GM19240 (cell line): ENCODE results near the gene SERF2.
A peak's percentile ranks its signal among the peaks of the same experiment; 100 is the strongest.
"Not testable (repeated sequence)": the region's sequence is repeated elsewhere in the genome, so short reads cannot be mapped to it uniquely, and the experiment has no call there.

Experiments
- DNase-seq: peaks from one replicate; pipeline ENCODE4 v3.0.0; 2011; ENCODE audit warnings: low spot score; ENCODE audit not compliant: insufficient read length

Gene SERF2

DNA sequence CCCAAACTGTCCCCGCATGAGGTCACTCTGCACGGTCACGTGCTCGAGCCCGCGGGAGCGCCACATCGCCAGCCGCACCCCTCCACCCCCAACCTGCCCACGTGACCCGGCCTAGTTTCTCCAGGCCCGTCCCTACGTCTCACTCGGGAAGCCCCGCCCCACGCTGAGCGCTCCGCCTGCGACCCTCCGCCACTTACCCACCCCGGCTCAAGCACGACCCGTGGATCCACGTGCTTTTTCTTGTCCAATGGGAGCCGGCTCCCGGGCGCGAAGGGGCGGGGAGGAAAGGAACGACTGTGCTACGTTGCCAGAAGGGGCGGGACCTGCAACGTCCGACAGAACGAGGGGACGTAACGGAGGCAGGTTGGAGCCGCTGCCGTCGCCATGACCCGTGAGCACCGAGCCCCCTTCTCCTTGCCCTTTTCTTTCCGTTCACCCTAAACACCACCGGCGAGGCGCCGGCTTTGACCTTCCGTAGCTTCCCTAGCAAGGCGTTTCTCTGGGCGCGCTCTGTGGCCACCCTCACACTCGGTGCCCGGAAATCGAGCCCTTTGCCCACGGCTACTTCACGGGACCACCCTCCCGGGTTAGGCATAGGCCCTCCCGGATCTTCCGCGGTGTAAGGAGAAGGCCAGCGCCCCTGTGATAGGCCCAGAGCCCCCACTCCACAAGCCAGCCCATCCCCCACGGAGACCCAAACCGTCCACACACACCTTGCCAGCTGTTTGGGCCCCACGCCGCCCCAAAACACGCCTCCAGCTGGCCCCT lies at the start of gene SERF2:
Gene SERF2 (plus strand): TSS at position 328 of the 768 bp plus-strand sequence. CDS start 57 bp downstream, at position 385.
- peak; percentile 83 for DNase-seq

DNA sequence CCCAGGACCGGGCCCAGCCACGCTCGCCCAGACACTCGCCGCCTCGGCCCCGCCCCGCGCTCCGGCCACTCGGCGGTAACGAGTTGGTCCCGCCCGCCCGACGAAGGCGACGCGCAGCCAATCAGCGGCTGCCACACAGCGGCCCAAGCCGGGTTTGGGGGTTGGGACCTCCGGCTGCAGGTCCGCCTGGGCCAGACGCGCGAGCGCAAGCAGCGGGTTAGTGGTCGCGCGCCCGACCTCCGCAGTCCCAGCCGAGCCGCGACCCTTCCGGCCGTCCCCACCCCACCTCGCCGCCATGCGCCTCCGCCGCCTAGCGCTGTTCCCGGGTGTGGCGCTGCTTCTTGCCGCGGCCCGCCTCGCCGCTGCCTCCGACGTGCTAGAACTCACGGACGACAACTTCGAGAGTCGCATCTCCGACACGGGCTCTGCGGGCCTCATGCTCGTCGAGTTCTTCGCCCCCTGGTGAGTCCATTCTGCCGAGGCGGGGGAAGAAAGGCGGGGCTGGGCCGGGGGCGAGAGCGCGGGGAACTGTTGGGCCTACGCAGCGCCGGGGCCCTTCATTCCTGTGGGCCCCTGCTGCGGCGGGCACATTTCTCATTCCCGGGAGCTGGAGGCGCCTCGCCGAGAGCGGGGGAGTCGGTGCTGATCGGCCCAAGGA lies 45.7 kb upstream of the SERF2 start, which contains the start of gene PDIA3:
Gene PDIA3 (plus strand): TSS at position 194 of the 658 bp plus-strand sequence. CDS start 102 bp downstream, at position 296.
- DNase-seq = peak; percentile 53

DNA sequence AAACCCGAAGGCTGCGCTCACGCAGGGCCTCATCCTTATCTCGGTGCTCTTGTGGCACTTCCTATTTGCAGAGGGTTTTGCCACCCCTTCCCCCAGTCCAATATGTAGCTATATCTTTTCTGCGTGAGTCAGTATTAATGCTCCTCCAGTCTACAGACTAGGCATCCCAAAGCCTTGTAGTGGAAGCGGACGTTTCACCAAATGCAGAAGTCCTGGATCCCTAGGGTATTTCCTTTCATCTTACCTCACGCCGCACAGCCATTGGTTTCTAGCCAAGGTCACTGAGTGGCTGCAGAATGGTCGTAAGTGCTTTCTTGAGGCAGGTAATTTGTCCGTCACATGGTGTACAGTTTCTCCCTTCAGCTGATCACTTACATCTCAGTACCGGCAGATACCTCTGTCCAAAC lies 45.2 kb upstream of the SERF2 start:
- DNase-seq = not testable (repeated sequence)

DNA sequence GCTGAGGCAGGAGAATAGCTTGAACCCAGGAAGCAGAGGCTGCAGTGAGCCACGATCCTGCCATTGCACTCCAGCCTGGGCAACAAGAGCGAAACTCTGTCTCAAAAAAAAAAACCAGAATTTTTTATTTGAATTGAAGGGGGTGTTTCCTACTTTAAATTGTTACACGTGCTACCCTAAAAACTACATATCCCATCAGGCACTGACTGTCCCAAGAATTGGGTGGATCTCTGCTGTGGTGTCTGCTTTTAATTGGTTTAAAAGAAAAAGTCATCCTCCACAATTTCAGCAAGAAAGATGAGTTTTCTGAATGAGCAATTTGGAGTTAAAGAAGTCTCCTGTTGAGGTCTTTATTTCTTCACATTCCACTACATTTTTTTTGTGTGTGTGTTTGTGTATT lies 43.7 kb upstream of the SERF2 start:
- no peak for DNase-seq

DNA sequence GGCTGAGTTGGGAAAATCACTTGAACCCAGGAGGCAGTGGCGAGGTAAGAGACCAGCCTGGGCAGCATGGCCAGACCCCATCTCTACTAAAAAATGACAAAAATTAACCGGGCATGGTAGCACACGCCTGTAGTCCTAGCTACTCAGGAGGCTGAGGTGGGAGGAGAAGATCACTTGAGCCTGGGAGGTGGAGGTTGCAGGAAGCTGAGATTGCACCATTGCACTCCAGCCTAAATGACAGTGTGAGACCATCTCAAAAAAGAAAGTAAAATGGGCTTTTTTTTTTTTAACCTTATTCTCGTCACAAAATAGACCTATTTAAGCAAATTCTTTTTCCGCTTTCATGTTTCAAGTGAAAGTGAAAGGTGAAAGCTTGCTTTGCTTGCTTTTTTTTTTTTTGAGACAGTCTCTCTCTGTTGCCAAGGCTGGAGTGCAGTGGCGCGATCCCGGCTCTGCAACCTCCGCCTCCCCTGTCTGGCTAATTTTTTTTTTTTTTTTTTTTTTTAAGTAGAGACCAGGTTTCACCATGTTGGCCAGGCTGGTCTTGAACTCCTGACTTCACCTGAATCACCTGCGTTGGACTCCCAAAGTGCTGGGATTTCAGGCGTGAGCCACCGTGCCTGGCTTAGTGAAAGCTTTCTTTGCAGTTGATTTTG lies 42.3 kb upstream of the SERF2 start:
- DNase-seq = no peak

DNA sequence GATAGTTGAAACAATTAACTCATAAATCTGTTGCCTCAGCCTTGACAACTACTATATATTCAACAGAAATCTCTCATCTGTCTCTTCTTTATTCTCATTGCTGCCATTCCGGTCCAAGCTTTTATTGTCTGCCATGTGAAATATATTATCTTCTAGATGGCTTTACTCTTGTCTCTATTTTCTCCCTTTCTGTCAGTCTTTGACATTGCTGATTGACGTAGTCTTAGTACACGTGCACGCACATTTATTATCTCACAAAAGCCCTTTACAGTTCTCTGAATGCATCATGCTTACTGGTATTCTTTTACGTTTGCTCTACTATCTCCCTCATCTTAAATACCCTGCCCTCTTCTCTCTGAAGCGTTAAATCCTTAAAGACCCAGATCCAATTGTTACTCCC lies 40.2 kb upstream of the SERF2 start:
- DNase-seq = no peak

DNA sequence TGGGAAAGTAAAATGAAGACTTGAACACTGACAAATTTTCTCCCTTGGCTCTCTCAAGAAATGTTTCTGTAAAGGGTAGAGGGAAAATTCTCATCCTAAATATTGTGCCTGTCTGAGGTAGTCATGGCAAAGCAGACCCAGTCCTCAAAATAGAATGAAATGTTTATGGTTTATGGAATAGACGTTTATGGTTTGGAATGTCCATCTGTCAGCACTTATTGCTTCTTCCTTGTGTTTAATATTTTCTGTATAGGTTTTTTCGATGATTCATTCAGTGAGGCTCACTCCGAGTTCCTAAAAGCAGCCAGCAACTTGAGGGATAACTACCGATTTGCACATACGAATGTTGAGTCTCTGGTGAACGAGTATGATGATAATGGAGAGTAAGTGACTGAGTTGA lies 29.3 kb upstream of the SERF2 start:
- no peak for DNase-seq

DNA sequence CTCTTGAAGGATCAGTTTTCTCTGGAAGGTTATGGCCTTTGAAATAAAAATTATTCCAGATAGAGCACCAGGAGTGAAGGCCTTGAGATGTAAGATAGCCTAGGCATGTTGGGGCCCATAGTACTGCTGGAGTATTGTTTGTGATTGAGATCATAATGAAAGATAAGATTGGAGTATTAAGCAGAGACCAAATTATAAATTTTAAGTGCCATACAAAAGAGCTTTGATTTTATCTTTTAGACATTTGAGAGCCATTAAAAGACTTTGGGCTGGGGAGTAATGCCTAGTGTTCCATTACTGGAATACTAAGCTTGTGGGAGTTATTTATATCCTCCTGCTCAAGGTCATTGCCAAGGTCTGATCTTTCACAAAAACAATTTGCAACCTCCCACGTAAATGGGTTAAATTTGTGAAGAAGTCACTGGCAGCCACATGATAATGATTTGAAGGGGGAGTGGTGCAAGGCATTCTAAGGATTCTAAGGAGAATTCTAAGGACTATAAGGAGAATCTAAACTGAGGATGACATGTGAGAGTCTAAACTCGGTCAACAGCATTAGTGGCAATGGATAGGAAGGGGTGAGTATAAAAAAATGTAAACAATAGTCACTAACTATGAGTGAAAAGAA lies 28.2 kb upstream of the SERF2 start:
- no peak for DNase-seq

DNA sequence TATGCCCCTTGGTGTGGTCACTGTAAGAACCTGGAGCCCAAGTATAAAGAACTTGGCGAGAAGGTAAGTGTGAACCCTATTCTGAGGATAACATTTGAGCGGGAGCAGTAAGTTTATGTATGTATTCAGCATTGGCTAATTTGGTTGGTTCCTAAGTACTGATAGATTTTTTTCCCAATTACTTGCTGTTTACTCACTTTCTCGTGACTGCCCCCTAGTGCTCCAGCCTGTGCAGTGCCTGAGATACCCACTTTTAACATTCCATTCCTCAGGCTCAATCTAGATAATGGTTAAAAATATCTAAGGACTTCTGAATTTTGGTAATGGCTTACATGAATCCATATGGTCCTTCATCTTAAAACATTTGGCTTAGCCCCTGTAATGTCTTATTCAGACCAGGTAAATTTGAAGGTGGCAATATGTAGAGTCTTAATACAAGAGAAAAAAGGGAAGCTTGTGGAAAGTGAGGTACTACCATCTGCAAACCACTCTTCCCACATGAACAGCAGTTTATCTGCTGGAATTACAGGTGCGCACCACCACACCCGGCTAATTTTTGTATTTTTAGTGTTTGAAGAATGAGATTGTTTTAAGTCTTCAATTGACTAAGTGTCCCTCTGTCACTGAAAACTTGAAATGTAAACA lies 22.4 kb upstream of the SERF2 start:
- DNase-seq = no peak

DNA sequence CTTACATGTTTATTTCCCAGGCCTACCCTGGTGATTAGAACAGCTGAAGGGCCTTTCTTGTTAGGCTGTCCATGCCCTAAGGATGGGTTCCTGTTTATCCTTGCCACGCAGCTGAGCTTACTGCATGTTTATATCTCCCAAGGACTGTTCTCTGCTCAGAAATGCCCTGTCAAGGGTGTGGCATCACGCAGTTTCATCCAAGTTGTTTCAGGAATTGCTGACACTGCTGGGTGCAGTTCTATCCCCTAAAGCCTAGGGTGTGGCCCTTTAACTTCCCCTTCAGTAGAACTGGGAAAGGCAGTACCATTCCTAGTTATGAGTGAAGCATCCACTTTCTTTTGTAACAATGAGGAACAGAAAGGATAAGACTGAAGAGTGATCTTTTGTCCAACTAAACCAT lies 20.3 kb upstream of the SERF2 start:
- DNase-seq = no peak

DNA sequence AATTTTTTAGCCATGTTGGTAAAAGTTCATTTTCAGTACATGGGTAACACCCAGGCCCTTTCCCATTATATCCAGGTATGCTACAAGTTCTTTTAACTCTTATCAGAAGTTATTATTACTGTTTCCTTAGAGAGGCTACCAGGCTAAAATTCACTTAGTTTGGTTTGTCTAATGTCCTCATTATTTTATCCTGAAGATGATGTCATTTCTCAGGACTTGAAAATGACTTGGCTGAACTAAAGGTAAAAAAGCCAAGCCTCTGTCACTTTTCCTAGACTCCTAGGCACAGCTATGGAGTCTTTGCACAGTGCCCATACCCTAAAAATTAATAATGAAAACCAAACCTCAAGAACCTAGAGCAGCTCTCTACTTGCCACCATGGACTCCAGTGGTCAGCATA lies 19.5 kb upstream of the SERF2 start:
- no peak for DNase-seq

DNA sequence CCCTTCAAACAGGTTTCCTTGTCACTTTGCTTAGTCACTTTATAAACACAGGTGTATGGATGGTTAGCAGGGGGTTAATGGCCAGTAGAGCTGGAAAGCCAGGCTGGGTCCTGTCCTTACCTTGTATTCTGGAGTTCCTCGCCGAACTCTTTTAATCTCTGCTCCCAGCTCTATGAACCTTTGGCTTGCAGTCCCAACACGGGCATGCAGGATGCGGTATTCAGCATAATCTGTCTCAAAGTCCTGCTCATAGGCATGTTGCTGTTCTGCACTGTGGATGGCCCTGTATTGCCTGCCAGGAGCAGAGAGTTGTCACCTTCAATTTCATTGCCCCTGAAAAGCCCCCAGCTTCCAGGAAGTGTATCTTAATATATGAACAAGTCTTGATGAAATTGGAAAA lies 18.1 kb upstream of the SERF2 start:
- DNase-seq = no peak

DNA sequence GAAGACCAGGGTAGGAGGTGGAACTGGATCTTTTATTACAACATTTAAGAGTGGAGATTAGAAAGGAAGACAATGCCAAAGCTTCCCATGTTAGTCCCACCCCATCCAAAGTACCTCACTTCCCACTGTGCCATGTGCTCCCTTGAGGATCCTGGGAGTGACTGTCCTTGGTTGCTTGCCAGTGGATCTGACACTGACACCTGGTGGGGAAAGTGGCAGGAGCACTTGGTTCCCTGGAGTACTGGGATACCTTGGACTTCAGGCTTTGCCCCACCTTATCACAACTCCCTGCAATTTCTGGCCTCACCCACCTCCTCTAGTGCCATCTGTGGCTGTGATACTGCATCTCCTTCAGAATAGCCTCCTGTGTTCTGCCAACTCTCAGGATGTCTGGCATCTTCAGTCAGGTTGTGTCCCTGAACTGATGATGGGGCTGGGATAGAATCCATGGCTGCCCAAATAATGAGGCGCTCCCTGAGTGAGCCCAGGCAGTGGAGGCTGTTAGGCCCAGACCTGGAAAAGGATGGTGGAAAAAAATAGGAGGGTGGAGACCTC lies 16.6 kb upstream of the SERF2 start:
- DNase-seq = no peak

DNA sequence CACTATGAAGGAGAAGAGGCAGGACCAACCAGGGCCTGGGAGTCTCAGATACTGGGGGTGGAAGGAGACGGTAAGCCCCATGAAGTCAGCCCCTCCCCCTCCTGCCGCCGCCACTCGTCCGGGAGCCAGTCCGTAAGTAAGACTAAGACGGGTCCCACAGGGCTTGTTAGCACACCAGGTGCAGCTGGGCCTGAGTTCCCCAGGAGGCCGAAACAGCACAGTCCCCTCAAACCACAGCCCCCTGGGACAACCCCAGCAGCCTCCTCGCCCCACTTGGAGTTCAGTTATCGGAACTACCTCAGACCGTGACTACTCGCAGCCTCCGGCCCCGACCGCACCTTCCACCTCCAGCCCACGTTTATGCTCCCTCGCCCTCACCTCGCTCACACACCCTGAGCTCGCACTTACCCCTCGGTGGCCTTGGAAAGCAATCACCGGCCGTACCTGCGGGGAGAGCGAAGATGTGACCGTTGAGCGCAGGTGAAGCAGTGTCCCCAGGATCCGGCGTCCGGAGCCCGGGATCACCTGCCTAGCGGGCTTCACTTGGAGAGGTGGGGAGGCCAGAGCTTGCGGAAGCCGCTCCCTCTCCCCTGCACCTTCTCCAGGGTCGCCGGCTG lies 15.9 kb upstream of the SERF2 start:
- no peak for DNase-seq

DNA sequence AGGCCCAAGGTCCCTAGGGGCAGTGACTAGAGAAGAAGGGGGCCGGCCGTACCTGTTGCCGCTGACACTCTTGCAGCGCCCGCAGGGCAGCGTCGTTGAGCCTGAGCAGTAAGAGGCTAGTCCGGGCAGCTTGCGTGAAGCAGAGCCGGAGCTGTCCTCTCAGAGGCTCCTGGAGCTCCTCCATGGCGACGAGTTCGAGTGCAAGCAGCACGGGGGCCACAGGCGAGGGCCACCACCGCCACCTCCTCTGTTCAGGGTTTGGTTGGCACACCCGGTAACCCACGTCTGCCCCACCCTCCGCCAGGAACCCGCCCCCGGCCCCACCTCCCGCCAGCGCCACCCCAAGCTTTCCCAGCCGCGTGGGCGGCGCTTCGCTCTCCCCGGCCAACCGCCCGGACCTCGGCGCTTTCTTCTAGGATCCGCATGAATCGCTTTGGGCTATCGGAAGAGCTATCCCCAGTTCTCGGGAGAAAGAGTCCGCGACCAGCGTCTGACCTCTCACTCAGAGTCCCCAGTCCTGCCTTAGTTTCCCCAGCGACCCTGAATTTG lies 15.3 kb upstream of the SERF2 start, which contains the start of gene ELL3:
Gene ELL3 (minus strand): TSS at position 249 of the 549 bp plus-strand sequence. CDS start 65 bp downstream, at position 184.
- DNase-seq = no peak

DNA sequence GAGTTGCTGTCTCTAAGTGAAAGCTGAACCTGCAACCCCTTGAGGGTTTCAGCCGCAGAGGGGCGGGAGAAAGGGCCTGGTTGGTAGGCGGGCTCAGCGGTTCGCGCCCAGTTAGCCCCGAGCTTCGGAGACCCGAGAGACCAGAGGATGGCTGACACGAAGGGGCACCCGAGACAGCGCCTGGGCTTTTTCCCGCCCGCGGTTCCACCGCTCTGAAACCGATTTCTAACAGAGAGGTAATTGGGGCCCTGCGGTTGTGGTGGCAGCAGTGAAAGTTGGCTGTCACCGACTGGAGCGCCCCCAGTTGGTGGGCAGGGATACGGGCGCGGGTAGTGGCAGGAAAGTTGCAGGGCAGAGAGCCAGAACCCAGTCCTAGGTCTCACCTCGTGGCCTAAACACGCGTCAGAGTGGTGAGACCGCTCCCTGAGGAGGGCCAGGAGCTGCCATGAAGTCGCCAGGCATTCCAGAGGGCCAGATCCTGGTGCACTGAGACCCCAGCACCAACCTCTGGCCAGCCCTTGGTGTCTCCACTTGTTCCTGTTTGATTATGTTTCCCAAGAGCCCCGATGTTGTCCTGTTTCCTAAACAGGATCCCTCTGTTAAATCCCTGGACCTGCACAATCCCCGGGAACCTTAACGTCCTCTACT lies 14.7 kb upstream of the SERF2 start:
- DNase-seq = no peak

DNA sequence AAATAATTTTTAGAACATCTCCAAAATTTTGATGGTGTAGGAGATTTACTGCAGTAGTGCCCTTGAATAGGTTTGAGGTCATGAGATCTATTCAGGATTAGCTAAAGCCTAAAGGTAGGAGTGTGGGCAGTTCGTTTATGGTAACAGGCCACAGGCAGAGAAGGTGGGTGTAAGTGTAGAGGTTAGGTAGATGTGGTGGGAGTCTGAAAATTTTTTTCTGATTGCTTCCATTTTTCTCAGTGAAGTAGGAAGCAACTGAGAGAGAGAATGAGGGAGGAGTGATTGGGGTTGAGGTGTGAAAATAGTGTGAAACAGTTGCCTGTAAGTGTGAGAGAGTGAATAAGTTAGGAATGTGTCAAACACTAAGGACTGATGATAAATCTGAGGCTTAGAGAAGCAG lies 13.1 kb upstream of the SERF2 start:
- no peak for DNase-seq

DNA sequence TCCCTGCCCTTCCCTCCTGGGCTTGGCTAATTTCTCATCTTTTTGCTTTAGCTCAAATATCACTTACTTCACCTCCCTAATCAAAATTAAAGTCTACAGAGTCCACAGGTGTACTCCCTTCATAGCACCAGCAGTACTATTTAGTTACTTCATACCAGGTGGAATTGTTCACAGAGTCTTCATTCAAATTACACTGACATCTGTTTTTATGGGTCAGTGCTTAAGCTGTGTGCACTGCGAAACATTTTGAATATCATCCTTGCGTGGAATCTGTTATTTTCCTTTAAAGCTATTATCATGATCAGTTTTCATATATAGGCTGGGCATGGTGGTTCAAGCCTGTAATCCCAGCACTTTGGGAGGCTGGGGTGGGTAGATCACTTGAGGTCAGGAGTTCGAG lies 2.7 kb upstream of the SERF2 start:
- no peak for DNase-seq

DNA sequence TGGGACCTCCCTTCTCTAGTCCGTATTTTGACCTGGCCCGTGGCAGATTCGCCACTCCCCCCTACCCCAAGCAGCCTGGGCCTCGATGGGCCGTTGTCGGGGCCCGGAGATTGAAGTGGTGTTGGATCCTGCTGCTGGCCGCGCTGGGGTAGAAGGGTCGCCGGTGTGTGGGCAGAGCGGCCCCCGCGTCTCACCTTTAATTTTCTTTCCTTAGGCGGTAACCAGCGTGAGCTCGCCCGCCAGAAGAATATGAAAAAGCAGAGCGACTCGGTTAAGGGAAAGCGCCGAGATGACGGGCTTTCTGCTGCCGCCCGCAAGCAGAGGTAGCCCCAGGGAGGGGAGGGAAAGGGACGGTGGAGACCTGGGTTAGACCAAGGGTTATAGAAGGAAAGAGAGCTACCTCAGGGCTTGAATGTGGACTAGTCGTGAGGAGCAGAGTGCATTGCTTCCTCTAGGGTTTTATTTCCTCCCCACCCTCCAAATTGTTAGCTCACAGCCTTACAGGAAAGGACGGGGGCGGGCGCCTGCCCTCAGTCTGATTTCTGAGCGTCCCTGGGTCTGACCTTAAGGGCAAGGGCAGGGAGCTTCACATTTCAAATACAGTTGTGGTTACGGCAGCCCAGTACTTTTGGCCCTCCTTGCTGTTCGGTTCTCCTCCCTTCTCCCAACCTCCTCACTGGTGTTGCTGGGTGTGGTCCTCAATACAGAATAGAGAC lies 799 bp downstream of the SERF2 start:
- DNase-seq = no peak
